HL-60 (cell line): ENCODE measurements around the gene PRAMEF18.
"Not testable (repeated sequence)": the region's sequence is repeated elsewhere in the genome, so short reads cannot be mapped to it uniquely, and the experiment has no call there.

ENCODE experiments used
- POLR2AphosphoS5 ChIP-seq: IDR thresholded peaks from 2 replicates; pipeline ENCODE4 v1.6.1; 2012; ENCODE audit warnings: low read depth
- REST ChIP-seq: IDR thresholded peaks from 2 replicates; pipeline ENCODE4 v1.6.1; 2012; ENCODE audit warnings: low read depth; ENCODE audit not compliant: insufficient replicate concordance
- TF ChIP-seq, protein P1 (sequence below): IDR thresholded peaks from one replicate; pipeline ENCODE4 v1.5.1; 2011; ENCODE audit warnings: low read length, control low read depth, inconsistent platforms; ENCODE audit not compliant: insufficient read depth

DNA sequence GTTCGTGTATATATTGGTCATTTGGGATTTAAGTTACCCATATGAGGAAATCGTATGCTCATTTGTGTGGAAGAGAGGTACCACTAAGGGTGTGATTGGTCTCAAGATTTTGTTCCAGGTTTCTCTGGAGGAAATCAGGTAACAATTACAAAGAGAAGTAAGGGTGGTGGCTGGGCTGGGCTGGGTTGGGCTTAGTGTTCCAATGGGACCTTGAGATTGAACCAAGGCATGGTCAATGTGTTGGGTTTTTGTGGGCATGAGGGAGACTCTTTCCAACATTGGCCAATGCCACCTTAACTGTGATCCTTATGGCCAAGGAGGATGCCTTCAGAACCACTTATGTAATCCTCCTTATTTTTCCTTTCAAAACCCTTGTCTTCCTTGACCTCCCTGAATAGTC is 4.6 kb upstream of the PRAMEF18 start:
- TF ChIP-seq, protein P1, sequence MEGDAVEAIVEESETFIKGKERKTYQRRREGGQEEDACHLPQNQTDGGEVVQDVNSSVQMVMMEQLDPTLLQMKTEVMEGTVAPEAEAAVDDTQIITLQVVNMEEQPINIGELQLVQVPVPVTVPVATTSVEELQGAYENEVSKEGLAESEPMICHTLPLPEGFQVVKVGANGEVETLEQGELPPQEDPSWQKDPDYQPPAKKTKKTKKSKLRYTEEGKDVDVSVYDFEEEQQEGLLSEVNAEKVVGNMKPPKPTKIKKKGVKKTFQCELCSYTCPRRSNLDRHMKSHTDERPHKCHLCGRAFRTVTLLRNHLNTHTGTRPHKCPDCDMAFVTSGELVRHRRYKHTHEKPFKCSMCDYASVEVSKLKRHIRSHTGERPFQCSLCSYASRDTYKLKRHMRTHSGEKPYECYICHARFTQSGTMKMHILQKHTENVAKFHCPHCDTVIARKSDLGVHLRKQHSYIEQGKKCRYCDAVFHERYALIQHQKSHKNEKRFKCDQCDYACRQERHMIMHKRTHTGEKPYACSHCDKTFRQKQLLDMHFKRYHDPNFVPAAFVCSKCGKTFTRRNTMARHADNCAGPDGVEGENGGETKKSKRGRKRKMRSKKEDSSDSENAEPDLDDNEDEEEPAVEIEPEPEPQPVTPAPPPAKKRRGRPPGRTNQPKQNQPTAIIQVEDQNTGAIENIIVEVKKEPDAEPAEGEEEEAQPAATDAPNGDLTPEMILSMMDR, result not testable (repeated sequence)
- TF ChIP-seq POLR2AphosphoS5, REST: not testable (repeated sequence)
